HG03457 (cell line): ENCODE measurements around the gene FABP3.

Experiments
- ATAC-seq: cut with Tn5 transposase; IDR thresholded peaks from one replicate; pipeline ENCODE4 v1.9.1; 2021; ENCODE audit warnings: moderate number of reproducible peaks; ENCODE audit not compliant: unreplicated experiment

Gene FABP3

DNA sequence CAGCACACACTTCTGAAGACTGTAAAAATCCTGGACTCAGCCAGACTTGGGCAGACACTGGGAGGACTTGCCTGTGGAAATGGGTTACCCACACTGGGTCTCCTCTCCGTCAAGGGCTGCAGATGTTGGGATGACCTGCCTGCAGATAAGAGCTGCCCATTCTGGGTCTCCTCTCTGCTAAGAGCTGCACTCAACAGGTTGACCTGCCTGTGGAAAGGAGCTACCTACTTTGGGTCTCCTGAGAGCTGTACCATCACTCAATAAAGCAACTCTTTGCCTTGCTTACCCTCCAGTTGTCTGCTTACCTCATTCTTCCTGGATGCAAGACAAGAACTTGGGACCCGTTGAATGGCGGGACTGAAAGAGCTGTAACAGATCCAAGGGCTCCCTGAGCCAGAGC, 47.9 kb downstream of the FABP3 start:
- ATAC-seq = no peak

DNA sequence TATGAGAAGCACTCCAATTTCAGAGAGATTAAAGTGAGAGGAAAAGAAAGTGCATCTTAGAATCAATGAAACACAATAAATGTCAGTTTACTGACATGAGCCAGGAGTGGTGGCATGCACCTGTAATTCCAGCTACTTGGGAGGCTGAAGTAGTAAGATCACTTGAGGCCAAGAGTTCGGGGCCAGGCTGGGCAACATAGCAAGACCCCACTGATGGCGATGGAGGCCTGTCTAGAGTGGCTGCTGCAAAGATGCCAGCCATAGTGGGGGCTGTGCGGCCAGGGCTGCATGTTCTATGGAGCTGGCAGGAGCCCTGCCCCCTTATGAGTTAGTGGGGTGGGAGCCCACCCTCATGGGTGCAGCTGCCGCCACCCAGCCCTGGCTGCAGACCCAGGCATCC, 48.8 kb downstream of the FABP3 start:
- ATAC-seq = no peak

DNA sequence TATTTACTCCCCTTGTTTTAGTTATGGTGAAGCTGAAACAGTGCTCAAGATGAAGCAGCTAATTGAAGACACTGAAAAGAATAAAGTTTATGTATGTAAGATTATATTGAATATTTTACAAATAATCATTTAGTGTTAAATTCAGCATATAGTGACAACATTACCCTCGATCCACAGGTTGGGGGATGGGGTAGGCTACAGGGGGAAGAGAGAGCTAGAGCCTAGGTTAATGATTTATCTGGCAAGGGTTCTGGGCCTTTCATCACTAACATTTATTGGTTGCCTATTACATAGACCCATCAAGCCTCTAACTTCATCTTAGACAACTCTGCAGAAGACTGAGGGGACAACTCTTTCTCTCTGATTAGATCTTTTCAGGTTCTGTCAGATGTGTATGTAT, 54.7 kb downstream of the FABP3 start:
- ATAC-seq = no peak

DNA sequence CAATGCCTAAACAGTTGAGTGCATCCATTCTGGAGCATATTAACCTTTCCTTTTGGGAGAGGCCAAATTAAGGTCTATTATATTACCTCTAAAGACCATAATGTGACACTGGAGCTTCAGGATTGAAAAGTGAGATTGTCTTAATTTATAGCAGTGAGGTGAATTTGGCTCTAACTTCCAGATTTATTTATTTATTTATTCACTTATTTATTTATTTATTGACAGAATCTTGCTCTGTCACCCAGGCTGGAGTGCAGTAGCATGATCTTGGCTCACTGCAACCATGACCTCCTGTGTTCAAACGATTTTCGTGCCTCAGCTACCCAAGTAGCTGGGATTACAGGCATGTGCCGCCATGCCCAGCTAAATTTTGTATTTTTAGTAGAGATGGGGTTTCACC, 57.0 kb downstream of the FABP3 start:
- no peak for ATAC-seq
